ENCODE measurements around the gene DDX24. TPM values are rescaled to one million over a fixed set of nuclear protein-coding genes. Genes with fewer than 3 reads are reported as not detected.

Gene DDX24
- total and polyA plus RNA-seq, 2 experiments from 2014 or later, result 123 to 149 TPM

- no peak overlapping the region for H2AFZ ChIP-seq
- no peaks in the 10 kb centered on the region for H4K20me1 ChIP-seq (ENCODE audit: insufficient read depth)
- no peak for TF ChIP-seq EZH2phosphoT487 (IDR thresholded peaks at IDR 0.05; ENCODE audit: insufficient read depth, low read depth)
- TF ChIP-seq EZH2 (IDR thresholded peaks at IDR 0.05; ENCODE audit: insufficient read depth, poor library complexity, severe bottlenecking), result no peak
- H3K79me2 ChIP-seq (ENCODE audit: insufficient read depth), result no peaks in the 10 kb centered on the region
- WGBS, 2 experiments (ENCODE audit: low coverage in 1 of 2, low lambda C conversion rate in 2 of 2, missing lambda C conversion rate in 2 of 2), result 87 to 92% methylated on average over 6 of the region's 6 CpGs
- H3K36me3 ChIP-seq (ENCODE audit: low read depth), result no peaks in the 10 kb centered on the region
- no peaks in the 10 kb centered on the region for H3K9me3 ChIP-seq (ENCODE audit: low read depth)
- H3F3A ChIP-seq (ENCODE audit: insufficient read depth), result peaks cover 8% of the 10 kb centered on the region; the same call in 1 of the 2 replicates
- no peak for DNase-seq
- no peak overlapping the region for H3K9ac ChIP-seq
- no peak overlapping the region for H3K4me2 ChIP-seq (ENCODE audit: unreplicated experiment)
- in situ Hi-C loops (cut with MboI), result loop anchor here (5.0 kb wide), 1 partner anchor 58 kb away; no protein-coding TSS in a partner anchor
- H3K27me3 ChIP-seq (replicated peaks; ENCODE audit: insufficient read depth), result peaks cover 10% of the 10 kb centered on the region; the same call in 1 of the 2 replicates
- no peak overlapping the region for H3K27ac ChIP-seq
- H3K4me3 ChIP-seq, result no peak overlapping the region
- H3K4me1 ChIP-seq (ENCODE audit: insufficient read depth), result peaks cover 6% of the 10 kb centered on the region
- no peaks in the 10 kb centered on the region for H3K9me2 ChIP-seq (ENCODE audit: insufficient read depth)
These were observed 80.7 kb downstream of the DDX24 start for GRCh38 chr14:94000267-94000666.

GRCh38 chr14:93999573-93999972 is 81.4 kb downstream of the DDX24 start:
- H3K79me2 ChIP-seq (ENCODE audit: insufficient read depth), result no peaks in the 10 kb centered on the region
- H3K9ac ChIP-seq, result no peak overlapping the region
- no peaks in the 10 kb centered on the region for H3K36me3 ChIP-seq (ENCODE audit: low read depth)
- H3F3A ChIP-seq (ENCODE audit: insufficient read depth), result peaks cover 8% of the 10 kb centered on the region; the same call in 1 of the 2 replicates
- 70 to 75% methylated on average over 8 of the region's 8 CpGs for WGBS, 2 experiments (ENCODE audit: low coverage in 1 of 2, low lambda C conversion rate in 2 of 2, missing lambda C conversion rate in 2 of 2)
- TF ChIP-seq EZH2phosphoT487 (IDR thresholded peaks at IDR 0.05; ENCODE audit: insufficient read depth, low read depth) (no peak), EZH2 (IDR thresholded peaks at IDR 0.05; ENCODE audit: insufficient read depth, poor library complexity, severe bottlenecking) (no peak)
- H2AFZ ChIP-seq, result no peak overlapping the region
- peaks cover 5% of the 10 kb centered on the region; the same call in 1 of the 2 replicates for H3K27me3 ChIP-seq (replicated peaks; ENCODE audit: insufficient read depth)
- no peaks in the 10 kb centered on the region for H3K9me3 ChIP-seq (ENCODE audit: low read depth)
- H3K27ac ChIP-seq, result no peak overlapping the region
- in situ Hi-C loops (cut with MboI), result no loop called here
- no peak overlapping the region for H3K4me3 ChIP-seq
- no peak for DNase-seq
- peaks cover 11% of the 10 kb centered on the region for H3K4me1 ChIP-seq (ENCODE audit: insufficient read depth)
- no peak overlapping the region for H3K4me2 ChIP-seq (ENCODE audit: unreplicated experiment)
- no peaks in the 10 kb centered on the region for H4K20me1 ChIP-seq (ENCODE audit: insufficient read depth)
- H3K9me2 ChIP-seq (ENCODE audit: insufficient read depth), result no peaks in the 10 kb centered on the region

- H3F3A ChIP-seq (ENCODE audit: insufficient read depth), result peaks cover 8% of the 10 kb centered on the region; the same call in 1 of the 2 replicates
- no peaks in the 10 kb centered on the region for H4K20me1 ChIP-seq (ENCODE audit: insufficient read depth)
- DNase-seq, result no peak
- no peak overlapping the region for H3K9ac ChIP-seq
- no peaks in the 10 kb centered on the region for H3K9me2 ChIP-seq (ENCODE audit: insufficient read depth)
- H3K36me3 ChIP-seq (ENCODE audit: low read depth), result no peaks in the 10 kb centered on the region
- H3K4me1 ChIP-seq (ENCODE audit: insufficient read depth), result peaks cover 13% of the 10 kb centered on the region
- H3K79me2 ChIP-seq (ENCODE audit: insufficient read depth), result no peaks in the 10 kb centered on the region
- in situ Hi-C loops (cut with MboI), result no loop called here
- no peak overlapping the region for H3K27ac ChIP-seq
- no peak overlapping the region for H2AFZ ChIP-seq
- no peak overlapping the region for H3K4me3 ChIP-seq
- no peaks in the 10 kb centered on the region for H3K9me3 ChIP-seq (ENCODE audit: low read depth)
- TF ChIP-seq EZH2phosphoT487 (IDR thresholded peaks at IDR 0.05; ENCODE audit: insufficient read depth, low read depth), result no peak
- no peak for TF ChIP-seq EZH2 (IDR thresholded peaks at IDR 0.05; ENCODE audit: insufficient read depth, poor library complexity, severe bottlenecking)
- 93 to 96% methylated on average over 7 of the region's 7 CpGs for WGBS, 2 experiments (ENCODE audit: low coverage in 1 of 2, low lambda C conversion rate in 2 of 2, missing lambda C conversion rate in 2 of 2)
- no peak overlapping the region for H3K4me2 ChIP-seq (ENCODE audit: unreplicated experiment)
- peaks cover 5% of the 10 kb centered on the region; the same call in 1 of the 2 replicates for H3K27me3 ChIP-seq (replicated peaks; ENCODE audit: insufficient read depth)
These were observed 82.1 kb downstream of the DDX24 start for GRCh38 chr14:93998871-93999403.

Other genes with a start within 250 kb of the DDX24 start
- not detected in 2 replicates for gene FAM181A, start 153.9 kb downstream of the DDX24 start, total RNA-seq (2014; rRNA removed; shearing (Covaris generic))
- gene FAM181A, start 153.9 kb downstream of the DDX24 start, polyA plus RNA-seq (2016; fragmentation: Nextera tagmentation; extraction: Ambion mirVana), result not detected in 2 replicates
- not detected in 2 replicates for gene ASB2, start 104.6 kb downstream of the DDX24 start, total RNA-seq (2014; rRNA removed; shearing (Covaris generic))
- gene ASB2, start 104.6 kb downstream of the DDX24 start, polyA plus RNA-seq (2016; fragmentation: Nextera tagmentation; extraction: Ambion mirVana), result 0.06 and 0.18 TPM in 2 replicates
- gene CCDC197, start 83.9 kb downstream of the DDX24 start, total RNA-seq (2014; rRNA removed; shearing (Covaris generic)), result not detected in 2 replicates
- gene CCDC197, start 83.9 kb downstream of the DDX24 start, polyA plus RNA-seq (2016; fragmentation: Nextera tagmentation; extraction: Ambion mirVana), result not detected in 2 replicates
- gene OTUB2, start 54.9 kb downstream of the DDX24 start, total RNA-seq (2014; rRNA removed; shearing (Covaris generic)), result 1.0 and 1.9 TPM in 2 replicates
- gene OTUB2, start 54.9 kb downstream of the DDX24 start, polyA plus RNA-seq (2016; fragmentation: Nextera tagmentation; extraction: Ambion mirVana), result 1.3 and 1.6 TPM in 2 replicates
- gene IFI27L1, start 108 bp upstream of the DDX24 start, total RNA-seq (2014; rRNA removed; shearing (Covaris generic)), result 13.5 and 14.2 TPM in 2 replicates
- 31.8 and 32.6 TPM in 2 replicates for gene IFI27L1, start 108 bp upstream of the DDX24 start, polyA plus RNA-seq (2016; fragmentation: Nextera tagmentation; extraction: Ambion mirVana)
- not detected in 2 replicates for gene IFI27, start 29.5 kb upstream of the DDX24 start, total RNA-seq (2014; rRNA removed; shearing (Covaris generic))
- gene IFI27, start 29.5 kb upstream of the DDX24 start, polyA plus RNA-seq (2016; fragmentation: Nextera tagmentation; extraction: Ambion mirVana), result not detected in 2 replicates
- gene IFI27L2, start 48.4 kb upstream of the DDX24 start, total RNA-seq (2014; rRNA removed; shearing (Covaris generic)), result 61.7 and 95.3 TPM in 2 replicates
- gene IFI27L2, start 48.4 kb upstream of the DDX24 start, polyA plus RNA-seq (2016; fragmentation: Nextera tagmentation; extraction: Ambion mirVana), result 161 and 170 TPM in 2 replicates
- gene PPP4R4, start 93.1 kb upstream of the DDX24 start, total RNA-seq (2014; rRNA removed; shearing (Covaris generic)), result under 0.01 and 0.22 TPM in 2 replicates
- gene PPP4R4, start 93.1 kb upstream of the DDX24 start, polyA plus RNA-seq (2016; fragmentation: Nextera tagmentation; extraction: Ambion mirVana), result 0.11 TPM in 2 replicates
- gene SERPINA10, start 212.1 kb upstream of the DDX24 start, total RNA-seq (2014; rRNA removed; shearing (Covaris generic)), result not detected in 2 replicates
- not detected in 2 replicates for gene SERPINA10, start 212.1 kb upstream of the DDX24 start, polyA plus RNA-seq (2016; fragmentation: Nextera tagmentation; extraction: Ambion mirVana)
- gene SERPINA6, start 242.1 kb upstream of the DDX24 start, total RNA-seq (2014; rRNA removed; shearing (Covaris generic)), result not detected in 2 replicates
- gene SERPINA6, start 242.1 kb upstream of the DDX24 start, polyA plus RNA-seq (2016; fragmentation: Nextera tagmentation; extraction: Ambion mirVana), result not detected in 2 replicates